Anterior cingulate cortex (tissue), 58 donors: ENCODE results near the gene ABCC2.
"Not testable (repeated sequence)": the region's sequence is repeated elsewhere in the genome, so short reads cannot be mapped to it uniquely, and the experiment has no call there.

Experiments
- DNase-seq, 58 donors: peaks; one replicate each; lab custom pipeline; 2025; lab: John Stamatoyannopoulos, UW

ABCC2 gene

DNA sequence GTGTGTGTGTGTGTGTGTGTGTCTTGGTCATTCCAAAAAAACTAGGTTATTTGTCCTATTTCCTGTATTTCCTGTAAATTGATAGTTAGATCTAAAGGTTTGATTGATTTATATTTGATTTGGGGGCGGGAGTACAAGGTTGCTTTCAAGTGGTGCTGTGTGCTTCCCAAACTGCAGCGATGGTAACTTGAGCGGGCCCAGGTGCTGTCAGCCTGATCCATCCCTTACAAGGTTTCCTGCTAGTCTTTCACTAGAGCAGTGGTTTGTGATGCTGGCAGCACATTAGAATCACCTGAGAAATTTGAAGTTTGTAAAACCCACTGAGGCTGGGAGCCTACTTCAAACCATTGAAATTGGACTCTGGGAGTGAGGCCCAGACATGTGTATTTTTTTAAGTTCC is 23.7 kb downstream of the ABCC2 start:
- DNase-seq = no peak

DNA sequence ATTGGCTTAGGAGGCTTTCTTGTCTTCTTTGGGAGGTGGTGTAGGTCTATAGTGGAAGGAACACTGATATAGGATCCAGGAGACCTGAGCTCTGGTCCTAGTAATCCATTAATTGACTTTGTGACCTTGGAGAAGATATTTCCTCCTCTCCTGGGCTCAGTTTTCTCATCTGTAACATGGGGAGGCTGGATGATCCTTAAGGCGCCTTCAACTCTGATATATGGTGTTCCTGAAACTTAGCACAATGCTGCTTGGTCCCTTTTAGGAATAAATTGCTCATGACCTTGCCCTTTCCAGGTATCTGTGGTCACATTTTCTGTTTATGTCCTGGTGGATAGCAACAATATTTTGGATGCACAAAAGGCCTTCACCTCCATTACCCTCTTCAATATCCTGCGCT is 25.3 kb downstream of the ABCC2 start:
- DNase-seq = no peak

DNA sequence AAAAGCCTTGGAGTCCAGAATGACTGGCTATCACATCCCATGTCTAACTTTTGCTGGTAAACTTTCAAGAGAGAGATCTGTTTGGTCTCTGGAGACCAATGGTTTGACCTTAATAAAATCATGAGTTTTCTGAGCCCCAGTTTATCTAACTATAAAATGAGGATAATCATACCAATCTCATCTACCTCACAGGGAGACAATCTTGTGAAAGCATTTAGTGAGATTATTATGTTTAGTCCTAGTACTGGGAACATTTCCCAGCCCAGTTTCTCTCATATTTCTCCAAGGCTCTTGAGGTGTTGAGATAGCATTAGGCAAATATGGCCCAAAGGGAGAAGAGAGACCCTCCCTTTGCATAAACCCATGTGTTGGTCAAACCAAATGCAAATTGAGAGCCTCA is 25.8 kb downstream of the ABCC2 start:
- DNase-seq = no peak

DNA sequence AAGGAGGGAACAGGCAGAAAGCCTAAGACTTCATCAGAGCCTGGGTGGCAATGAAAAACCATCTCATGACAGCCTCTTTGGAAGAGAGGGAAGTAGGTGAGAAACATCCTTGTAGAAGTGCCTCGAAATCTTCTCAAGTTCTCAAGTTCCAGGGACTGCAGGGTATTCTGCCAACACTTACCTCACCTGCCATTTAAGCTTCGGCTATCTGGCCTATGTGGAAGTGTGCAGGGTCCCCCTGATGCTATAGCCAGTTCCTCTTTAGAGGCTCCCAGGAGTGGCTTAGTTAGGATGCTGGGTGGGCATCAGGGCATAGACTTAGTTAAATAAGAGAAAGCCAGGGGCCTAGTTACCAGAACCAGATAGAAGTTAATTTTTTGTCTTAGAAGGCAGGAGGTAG is 27.0 kb downstream of the ABCC2 start:
- DNase-seq = no peak

DNA sequence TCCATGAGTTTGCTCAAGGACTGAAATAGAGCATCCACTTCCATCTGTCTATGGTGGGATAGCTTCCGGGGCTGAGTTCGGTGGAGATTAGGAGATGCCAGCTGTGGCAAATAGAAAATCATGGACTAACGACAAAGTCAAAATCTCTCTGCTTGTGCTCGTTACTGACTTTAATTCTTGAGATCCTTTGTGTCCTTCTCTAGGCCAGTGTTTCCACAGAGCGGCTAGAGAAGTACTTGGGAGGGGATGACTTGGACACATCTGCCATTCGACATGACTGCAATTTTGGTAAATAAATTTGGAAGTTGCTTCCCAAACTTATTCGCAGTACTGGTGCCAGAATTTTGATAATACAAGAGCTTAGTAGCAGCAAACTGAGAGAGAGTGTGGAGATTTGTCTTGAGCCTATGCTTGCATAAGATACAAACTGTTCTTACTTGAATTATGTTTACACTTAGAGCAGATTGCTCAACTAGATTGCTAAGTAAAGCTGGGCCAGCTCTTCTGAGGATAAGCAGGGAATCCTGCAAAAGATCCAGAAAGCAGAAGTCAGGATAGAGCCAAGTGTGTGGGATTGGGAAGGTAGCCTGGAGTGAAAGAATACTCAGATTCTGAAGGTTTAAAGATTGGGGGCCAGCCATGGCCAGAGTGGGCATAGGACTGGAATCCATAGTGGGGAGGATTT is 27.6 kb downstream of the ABCC2 start:
- DNase-seq = peak in 5 of 58 donors; percentile 8 to 71 (median 38)

DNA sequence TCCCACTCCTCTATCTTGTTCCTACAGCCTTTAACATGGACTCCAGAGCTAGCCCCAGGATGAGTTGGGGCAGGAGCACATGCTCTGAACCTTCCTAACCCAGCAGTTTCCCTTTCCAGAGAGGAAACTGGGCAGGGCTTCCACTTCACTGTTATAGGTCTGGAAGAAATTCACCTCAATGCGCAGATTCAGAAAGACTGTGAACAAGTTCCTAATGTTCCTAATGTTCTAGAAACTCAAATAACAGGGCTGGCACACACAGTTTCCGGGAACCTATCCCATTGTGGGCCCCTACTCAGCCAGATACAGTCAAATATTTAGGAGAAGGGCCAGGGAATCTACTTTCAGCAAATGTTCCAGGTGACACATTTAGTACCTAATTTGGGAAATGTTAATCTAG is 29.7 kb downstream of the ABCC2 start:
- DNase-seq = no peak

DNA sequence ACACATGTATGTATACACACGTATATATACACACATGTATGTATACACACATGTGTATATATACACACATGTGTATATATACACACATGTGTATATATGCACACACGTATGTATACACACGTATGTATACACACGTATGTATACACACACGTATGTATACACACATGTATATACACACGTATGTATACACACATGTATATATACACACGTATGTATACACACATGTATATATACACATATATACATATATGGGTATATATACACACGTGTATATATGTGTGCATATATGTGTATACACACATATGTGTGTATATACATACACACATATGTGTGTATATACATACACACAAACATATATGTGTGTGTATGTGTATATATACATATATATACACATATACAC is 31.7 kb downstream of the ABCC2 start:
- no peak for DNase-seq

DNA sequence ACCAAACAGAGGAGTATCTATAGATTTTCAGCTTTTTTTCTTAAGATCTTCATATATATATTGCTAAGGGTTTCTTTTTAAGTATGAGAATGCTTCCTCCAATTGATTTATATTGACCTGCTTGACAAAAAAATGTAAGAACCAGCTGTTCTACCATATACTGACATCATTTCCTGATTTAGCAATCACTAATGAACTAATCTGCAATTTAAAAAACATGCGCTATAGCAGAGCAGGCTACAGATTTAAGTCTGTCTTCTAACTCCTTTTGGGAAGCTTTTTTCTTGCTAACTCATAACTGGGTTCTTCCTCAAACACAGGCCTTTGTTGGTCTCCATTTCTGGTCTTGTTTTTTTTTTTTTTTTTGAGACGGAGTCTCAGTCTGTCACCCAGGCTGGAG is 33.2 kb downstream of the ABCC2 start:
- no peak for DNase-seq

DNA sequence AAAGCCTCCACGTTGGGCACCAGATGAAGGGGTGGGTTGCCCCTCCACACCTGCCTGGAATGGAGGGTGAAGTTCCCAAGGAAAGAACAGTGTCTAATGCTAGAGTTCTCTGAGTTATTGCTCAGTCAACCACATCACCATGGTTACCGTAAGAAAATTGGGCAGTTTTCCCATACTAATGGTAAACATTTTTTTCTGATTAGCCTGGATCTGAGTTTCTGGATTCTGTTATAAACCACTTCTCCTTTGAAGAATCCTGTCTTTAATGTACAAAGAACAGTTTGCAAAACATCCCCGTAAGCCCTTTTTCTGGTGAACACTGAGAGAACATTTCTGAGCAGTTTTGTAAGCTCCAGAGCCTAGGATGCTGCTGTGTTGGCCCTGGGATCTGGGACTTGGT is 45.5 kb downstream of the ABCC2 start:
- no peak for DNase-seq

DNA sequence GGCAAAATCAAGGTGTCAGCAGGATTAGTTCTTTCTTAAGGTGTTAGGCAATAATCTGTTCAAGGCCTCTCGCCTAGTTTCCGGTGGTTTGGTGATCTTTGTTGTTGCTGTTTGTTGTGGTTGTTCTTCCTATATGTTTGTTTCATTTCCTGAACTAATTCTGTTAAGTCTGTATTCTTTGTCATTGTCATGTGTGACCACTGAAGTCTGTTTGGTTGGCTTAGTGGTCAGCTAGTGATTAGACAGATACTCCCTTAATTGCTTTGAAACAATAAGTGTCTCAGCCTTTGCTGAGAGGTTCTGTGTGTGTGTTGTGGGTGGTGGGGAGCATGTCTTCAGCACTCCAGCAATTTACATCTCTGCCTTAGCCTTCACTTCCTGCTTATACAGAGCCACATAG is 46.0 kb downstream of the ABCC2 start:
- no peak for DNase-seq

DNA sequence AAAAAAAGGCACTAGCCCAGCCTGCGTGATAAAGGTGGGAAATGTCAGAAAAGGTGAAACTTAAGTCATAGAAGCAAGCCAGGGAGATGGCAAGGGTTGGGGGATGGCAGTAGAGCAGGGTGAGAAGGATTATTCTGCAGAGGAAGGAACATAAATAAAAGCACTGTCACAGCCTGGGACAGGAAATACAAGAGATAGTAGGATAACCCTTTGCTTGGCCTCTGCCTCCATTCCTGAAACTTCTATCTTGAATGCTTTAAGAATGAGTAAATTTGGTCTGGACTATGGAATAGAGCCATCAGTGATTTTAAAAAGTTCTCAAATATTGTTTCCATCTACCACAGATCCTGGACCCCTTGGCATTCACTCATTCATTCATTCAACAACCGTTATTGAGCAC is 50.0 kb downstream of the ABCC2 start:
- DNase-seq = no peak

DNA sequence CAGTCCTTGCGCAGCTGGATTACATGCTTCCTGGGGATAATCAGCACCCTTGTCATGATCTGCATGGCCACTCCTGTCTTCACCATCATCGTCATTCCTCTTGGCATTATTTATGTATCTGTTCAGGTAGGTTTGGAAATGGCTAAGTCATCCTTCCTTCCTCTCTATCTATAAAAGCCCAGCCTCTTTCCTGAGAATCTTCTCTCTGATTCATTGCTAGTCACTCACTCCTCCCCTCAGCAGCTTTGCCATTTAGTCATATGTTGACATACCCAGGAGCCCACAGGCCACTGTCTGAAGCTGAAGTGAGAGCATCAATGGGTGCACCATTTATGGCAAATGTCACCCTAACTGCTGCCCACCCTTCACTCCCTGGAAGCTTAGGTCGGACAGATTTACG is 52.0 kb downstream of the ABCC2 start:
- DNase-seq = no peak

DNA sequence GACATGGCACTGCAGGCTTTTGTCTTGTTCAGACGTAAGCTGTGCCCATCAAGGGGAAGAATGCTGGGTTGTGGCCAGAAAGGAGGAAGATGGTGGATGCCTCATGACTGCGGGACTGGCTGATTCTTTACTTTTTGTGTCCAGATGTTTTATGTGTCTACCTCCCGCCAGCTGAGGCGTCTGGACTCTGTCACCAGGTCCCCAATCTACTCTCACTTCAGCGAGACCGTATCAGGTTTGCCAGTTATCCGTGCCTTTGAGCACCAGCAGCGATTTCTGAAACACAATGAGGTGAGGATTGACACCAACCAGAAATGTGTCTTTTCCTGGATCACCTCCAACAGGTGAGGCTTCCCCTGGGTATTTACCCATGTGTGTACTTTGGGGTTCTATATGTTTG is 53.5 kb downstream of the ABCC2 start:
- DNase-seq = no peak

DNA sequence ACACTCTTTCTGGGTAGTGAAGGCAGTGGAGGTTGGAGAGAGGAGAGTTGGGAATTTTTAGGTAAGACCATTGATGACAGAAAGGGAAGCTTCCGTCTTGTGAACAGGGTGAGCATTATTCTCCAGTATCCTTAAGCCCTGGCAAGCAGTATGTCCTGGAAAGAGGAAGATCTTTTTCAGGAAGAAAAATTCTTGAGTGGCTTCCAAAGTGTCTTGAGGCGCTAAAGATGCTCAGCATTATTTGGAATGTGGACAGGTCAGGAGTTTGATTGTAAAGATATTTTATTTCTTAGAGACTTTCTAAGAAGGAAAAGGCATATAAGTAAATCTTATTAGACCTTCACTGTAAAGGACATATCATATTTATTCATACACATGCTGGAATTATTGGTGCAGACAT is 54.3 kb downstream of the ABCC2 start:
- no peak for DNase-seq

DNA sequence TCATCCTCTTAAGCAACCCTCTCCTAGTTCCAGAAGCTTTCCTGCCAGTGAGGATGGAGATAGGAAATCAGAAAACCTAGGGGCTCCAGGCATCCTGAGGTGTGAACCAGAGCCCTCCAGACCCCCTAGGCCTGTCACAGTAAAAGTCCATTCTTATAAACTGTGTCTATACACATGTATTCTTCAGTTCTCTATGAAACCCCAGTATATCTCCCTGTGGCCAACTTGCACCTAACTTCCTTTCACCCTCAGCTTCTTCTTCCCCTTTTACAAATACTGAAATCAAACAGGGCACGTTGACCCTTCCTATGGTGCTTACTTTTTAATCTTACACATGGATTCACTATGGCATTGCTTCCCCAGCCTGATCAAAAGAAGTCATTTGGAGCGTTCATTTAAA is 58.4 kb downstream of the ABCC2 start:
- not testable (repeated sequence) for DNase-seq

DNA sequence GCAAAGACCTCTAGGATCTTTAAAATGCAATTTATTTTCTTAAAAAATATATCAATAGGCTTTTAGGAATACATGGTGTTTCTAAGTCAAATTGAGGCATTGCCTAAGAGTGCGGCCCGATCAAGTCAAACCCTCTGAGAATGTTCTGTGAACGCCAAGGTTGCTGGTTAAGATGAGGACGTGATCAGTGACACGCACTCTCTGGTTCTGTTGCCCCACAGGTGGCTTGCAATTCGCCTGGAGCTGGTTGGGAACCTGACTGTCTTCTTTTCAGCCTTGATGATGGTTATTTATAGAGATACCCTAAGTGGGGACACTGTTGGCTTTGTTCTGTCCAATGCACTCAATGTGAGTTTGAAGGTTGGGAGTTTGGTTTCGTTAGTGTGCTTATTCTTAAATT is 59.3 kb downstream of the ABCC2 start:
- no peak for DNase-seq

DNA sequence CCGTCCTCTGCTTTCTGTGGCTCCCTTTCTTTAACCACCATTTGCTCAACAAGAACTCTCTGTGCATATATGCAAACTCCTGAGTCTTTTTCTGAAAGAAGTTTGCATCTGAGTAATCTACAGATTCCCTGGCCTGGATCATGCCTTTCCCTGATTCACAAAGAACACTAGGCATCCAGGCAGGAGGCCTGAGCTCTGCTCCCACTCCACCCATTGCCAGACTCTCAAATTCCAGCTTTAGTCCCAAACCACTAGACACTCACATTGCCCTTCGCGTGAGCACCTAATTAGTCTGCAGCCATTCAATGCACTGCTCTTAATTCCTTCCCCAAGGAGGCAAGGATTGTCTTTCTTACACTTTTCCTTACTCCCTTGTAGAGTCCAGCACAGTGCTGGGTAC is 60.9 kb downstream of the ABCC2 start:
- no peak for DNase-seq

DNA sequence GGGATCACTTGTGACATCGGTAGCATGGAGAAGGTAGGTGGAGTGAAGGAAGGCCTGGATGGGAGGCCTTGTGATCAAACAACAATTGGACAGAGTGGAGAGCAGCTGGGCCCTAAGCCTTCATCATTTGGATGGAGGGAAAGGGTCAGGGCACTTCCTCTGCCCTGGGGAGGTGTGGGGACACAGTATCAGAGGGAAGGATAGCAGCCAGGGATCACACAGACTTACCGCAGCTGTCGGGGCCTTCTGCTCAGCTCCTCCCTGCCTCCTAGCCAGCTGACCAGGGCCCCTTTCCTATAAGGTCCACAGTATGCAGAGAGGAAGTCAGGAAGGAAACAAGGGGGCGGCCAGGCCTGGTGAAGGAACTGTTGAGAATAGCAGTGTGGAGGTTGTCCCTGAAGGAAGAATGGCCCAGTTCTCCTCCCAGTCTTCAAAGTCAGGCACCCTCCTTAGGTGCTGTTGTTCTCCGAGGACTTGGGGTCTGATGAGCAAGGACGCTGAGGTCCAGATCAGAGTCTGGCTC is 62.1 kb downstream of the ABCC2 start:
- DNase-seq = peak in 1 of 58 donors; percentile 2

DNA sequence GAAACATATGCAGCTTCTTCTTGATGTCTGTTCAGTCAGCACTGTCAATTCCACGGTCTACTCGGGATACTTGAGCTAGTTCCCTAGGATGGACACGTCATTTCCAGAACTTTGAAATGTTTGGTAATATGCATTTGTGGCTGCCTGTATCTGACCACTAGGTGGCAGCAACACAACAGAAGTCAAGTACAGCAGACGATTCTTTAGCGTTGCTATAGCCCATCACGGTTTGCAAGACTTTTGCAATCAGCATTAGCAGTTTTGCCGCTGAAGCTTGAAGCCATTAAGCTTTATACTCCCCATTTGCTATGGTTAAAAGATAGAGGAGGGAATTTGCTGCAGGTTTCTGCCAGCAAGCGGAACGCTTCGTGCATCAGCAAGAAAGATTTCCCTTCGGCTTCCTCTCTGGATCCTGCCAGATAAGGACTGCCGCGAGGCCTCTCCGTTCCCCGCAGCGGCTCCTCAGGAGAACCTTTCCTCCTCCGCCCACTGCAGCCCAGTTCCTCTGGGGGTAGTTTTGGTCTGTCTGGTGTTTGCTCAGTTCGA is 63.5 kb downstream of the ABCC2 start:
- peak in 52 of 58 donors; percentile 8 to 84 (median 52) for DNase-seq

DNA sequence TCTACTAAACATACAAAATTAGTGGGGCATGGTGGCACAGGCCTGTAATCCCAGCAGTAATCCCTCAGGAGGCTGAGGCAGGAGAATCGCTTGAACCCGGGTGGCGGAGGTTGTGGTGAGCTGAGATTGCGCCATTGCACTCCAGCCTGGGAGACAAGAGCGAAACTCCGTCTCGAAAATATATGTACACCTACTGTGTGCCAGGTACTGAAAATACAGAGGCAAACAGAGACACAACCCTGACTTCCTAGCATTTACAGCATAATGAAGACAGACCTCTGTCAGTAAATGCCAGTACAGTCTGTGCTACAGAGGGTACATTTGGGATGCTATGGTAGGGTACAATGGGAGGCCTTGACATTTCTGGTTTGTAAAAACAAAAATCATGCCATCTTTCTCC is 66.6 kb downstream of the ABCC2 start:
- no peak for DNase-seq

DNA sequence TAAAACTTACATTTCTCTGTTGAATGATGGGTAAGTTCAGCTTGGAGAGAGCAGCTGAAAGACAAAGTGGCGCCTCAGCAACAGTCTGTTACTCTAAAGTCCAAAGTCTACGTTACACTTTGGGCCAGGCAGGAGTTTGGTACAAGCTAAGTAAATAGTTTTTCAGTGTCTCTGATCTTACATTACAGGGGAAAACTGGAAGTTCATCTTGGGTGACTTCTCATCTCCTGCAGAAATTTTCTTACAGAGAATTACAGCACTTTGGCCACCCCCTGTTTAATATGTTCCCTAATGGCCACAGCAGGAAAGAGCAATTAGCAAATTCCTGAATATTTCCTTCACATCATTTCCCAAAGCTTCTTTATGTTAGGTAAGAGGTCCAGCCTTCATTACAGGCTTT is 67.1 kb downstream of the ABCC2 start:
- no peak for DNase-seq

DNA sequence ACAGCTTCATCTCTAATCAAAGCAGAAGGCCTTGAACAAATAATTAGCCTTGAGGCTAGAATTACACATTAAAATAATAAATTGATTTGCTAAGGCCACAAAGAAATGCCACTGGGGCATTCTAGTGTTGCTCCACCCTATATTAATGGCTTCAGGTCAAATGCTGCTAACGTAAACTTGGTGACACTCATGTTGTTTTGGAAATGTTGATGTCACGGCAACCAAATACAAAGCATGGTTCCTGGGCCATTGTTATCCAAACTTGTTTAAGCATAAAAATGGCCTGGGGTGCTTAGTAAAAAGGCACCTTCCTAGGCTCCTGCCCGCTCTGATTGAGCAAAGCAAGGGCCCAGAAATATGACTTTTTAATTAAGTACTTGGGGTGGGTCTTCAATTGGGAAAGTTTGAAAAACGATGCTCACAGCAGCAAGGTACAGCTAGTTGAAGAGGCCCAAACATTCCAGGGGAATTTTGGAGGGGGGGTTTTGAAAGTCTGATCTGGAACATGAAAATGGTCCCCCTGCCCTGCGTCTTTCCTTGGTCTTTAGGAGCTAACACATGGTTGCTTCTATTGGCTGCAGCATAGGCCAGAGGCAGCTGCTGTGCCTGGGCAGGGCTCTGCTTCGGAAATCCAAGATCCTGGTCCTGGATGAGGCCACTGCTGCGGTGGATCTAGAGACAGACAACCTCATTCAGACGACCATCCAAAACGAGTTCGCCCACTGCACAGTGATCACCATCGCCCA is 67.8 kb downstream of the ABCC2 start:
- no peak for DNase-seq
